DLD1 (cell line): ENCODE measurements around the gene MYH11.

ENCODE experiments used
- in situ Hi-C: cut with HindIII; loops from 2 replicates; pipeline ENCODE4 v1.10.0; 2017; ENCODE audit warnings: low sequenced_read_pairs

The MYH11 gene

DNA sequence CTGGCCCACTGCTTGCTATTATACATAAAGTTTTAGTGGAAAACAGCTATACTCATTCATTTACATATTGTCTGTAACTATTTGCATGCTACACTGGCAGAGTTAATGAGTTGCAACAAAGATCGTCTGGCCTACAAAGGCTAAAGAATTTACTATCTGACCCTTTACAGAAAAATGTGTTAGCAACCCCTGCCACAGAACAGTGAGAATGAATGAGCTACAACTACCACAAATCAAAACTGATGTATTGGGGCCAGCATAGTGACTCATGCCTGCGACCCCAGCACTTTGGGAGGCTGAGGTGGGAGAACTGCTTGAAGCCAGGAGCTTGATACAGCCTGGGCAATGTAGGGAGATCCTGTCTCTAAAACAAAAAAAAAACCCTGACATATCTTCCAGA, 92.7 kb downstream of the MYH11 start:
- in situ Hi-C loops = no loop called here

DNA sequence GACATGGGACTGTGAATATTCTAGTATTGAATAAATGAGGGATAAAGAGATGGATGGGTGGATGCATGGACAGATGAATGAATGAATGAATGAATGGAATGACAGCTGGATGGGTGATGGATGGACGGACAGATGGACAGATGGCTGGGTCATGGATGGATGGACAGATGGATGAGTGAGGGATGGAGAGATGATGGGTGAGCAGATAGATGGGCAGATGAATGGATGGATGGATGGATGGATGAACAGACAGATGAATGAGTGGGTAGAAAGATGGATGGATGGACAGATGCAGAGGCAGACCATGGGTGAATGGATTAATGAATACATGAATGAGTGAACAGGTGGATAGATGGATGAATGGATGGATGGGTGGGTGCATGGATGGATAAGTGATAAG, 96.7 kb downstream of the MYH11 start:
- in situ Hi-C loops = no loop called here

DNA sequence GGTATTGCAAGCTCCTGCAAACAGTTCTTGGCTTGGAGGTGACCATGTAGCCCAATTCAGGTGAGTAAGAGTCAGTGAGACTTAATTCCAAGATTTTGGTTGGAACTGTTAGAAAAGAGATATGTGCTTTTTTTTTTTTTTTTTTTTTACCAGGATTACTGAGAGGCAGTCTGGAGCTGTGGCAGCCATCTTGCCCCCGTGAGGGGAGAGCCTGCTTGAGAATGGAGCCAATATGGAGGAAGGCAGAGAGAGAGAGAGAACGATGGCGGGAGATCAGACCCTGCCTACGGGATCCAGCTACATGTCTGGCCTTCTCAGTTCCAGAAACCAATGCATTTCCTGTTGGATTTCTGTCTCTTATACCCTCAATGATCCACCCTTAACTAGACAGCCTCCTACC, 97.8 kb downstream of the MYH11 start:
- in situ Hi-C loops = no loop called here

GRCh38 chr16:15757630-15758251, 99.1 kb downstream of the MYH11 start:
- in situ Hi-C loops = no loop called here

GRCh38 chr16:15757077-15757386, 99.8 kb downstream of the MYH11 start:
- in situ Hi-C loops = no loop called here

DNA sequence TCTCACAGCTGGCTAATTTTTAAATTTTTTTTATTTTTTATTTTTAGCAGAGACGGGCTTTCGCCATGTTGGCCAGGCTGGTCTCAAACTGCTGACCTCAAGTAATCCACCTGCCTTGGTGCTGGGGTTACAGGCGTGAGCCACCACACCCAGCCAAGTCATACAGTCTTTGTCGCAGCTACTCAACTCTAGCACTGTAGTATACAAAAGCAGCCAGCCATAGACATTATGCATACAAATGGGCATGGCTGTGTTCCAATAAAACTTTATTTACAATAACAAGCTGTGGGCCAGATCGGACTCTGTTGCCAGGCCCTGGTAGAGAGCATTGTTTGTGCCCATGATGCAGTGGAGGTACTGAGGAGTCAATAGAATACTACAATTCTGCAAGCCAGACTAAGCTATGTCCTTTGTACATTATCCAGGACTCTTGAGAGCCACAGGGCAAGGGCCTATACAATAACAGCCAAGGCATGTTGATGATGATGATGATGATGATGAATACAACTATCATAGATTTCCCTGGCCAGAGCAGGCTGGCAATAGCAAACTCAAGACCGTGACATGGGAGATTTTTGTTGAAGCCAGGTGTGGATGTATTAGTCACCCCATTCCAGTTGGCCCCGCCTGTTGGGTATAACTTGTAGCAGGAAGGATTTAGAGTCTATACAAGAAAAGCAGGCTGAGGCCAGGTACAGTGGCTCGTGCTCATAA, 101.8 kb downstream of the MYH11 start:
- in situ Hi-C loops = no loop called here

GRCh38 chr16:15752717-15753488, 103.9 kb downstream of the MYH11 start:
- in situ Hi-C loops = no loop called here

- in situ Hi-C loops = no loop called here
These were observed 104.9 kb downstream of the MYH11 start for GRCh38 chr16:15751940-15752339.

DNA sequence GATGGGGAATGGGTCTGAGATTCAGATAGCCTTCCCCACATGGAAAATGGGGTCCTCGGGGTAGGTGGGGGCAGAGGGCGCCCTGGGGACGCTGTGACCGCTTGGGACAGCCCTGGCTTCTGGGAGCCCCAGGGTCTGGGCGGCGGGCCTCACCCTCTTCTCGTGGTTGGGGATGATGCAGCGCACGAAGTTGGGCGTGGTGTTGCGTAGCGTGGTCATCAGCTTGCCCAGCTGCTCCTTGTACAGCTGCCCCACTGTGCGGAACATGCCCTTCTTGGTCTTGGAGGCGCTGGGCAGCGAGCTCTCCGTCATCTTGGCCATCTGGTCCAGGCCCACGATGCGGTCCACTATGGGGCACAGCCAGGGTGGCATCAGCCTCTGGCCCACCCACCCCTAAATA, 106.8 kb downstream of the MYH11 start:
- in situ Hi-C loops = no loop called here

- in situ Hi-C loops = no loop called here
These were observed 107.5 kb downstream of the MYH11 start for GRCh38 chr16:15749371-15749770.

DNA sequence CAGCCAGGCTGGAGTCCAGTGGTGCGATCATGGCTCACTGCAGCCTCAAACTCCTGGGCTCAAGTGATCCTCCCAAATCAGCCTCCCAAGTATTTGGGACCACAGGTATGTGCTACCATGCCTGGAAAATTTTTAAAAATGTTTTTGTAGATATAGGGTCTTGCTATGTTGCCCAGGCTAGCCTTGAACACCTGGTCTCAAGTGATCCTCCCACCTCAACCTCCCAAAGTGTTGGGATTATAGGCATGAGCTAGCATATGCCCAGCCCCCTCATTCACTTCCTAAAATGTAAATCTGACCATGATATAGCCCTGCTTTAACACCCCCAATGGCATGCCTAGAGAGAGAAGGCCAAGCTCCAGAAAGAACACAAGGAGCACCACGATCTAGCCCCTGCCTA, 108.2 kb downstream of the MYH11 start:
- in situ Hi-C loops = no loop called here

GRCh38 chr16:15747937-15748336, 108.9 kb downstream of the MYH11 start:
- in situ Hi-C loops = no loop called here

- in situ Hi-C loops = no loop called here
These were observed 110.5 kb downstream of the MYH11 start for GRCh38 chr16:15746332-15746731.

DNA sequence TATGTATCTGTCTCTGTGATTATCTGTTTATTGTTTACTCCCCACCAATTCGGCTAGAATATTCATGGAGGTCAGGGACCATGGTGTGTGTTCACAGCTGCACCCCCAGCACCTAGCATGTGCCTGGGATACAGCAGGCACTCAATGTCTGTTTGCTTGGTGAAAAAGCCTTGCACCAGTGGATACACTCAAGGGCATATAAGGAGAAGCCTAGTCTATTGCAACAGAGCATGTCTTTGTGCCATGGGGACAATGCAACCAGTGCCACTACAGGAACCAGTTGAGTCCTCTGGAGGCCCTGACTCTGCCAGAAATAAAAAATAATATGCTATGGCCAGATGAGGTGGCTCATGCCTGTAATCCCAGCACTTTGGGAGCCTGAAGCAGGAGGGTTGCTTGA, 113.2 kb downstream of the MYH11 start:
- in situ Hi-C loops = no loop called here

DNA sequence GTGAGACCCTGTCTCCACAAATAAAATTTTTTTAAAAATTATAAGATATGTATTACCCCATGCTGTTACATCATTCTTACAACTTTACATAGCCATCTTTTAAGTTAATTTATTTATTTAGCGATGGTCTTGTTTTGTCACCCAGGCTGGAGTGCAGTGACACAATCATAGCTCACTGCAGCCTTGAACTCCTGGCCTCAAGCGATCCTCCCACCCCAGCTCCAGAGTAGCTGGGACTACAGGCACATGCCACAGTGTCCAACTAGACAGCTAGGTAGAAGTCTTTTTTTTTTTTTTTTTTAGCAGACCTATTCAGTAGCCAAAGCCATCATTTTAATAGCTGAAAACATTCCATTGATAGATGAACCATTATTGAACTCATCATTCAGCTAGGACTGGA, 114.1 kb downstream of the MYH11 start:
- in situ Hi-C loops = no loop called here

GRCh38 chr16:15741207-15741871, 115.5 kb downstream of the MYH11 start:
- in situ Hi-C loops = no loop called here

GRCh38 chr16:15739950-15740349, 116.9 kb downstream of the MYH11 start:
- in situ Hi-C loops = no loop called here

- in situ Hi-C loops = no loop called here
These were observed 117.4 kb downstream of the MYH11 start for GRCh38 chr16:15739464-15739863.

GRCh38 chr16:15737140-15737644, 119.6 kb downstream of the MYH11 start:
- in situ Hi-C loops = no loop called here

DNA sequence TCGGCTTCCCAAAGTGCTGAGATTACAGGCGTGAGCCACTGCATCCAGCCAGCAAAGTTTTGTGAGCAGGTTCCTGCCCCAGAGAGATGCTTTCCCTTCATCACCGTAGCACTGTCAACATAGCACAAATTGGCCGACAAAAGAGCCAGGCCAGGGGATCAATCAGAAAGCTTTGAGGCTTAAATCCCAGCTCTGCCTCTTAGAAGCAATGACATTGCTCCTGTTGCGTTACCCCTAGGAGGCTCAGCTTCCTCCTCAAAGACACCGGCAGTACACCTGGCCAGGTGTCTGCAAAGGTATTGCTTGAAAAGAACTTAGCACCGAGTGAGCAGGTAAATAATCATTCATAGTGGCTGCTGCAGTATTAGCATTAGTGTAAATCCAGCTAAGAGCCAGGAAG, 120.3 kb downstream of the MYH11 start:
- in situ Hi-C loops = no loop called here

- in situ Hi-C loops = no loop called here
These were observed 121.2 kb downstream of the MYH11 start for GRCh38 chr16:15735610-15736009.
